HL-60 (cell line): ENCODE measurements around the gene TUBB4A.
"Not testable (repeated sequence)": the region's sequence is repeated elsewhere in the genome, so short reads cannot be mapped to it uniquely, and the experiment has no call there.

Experiments used
- DNase-seq, 2 experiments: peaks; one replicate each; pipeline ENCODE4 v3.0.0-alpha.2; 2010 to 2020; ENCODE audit warnings: low read depth in 1 of 2, low spot score in 1 of 2
- H3K27ac ChIP-seq: fragments of 250-450 bp; sonication (Bioruptor Pico); replicated peaks from 2 replicates; pipeline ENCODE4 v1.5.1; 2020; ENCODE audit warnings: mild to moderate bottlenecking, moderate library complexity
- H3K27me3 ChIP-seq: fragments of 250-450 bp; sonication (Bioruptor Pico); 2 replicates; pipeline ENCODE4 v1.5.1; 2021; ENCODE audit warnings: mild to moderate bottlenecking, moderate library complexity; ENCODE audit not compliant: insufficient read depth, poor library complexity, severe bottlenecking
- H3K4me3 ChIP-seq: replicated peaks from 2 replicates; pipeline ENCODE4 v1.5.1; 2011; ENCODE audit warnings: mild to moderate bottlenecking, control low read depth, low read length; ENCODE audit not compliant: insufficient read depth
- CTCF ChIP-seq: IDR thresholded peaks from one replicate; pipeline ENCODE4 v1.5.1; 2011; ENCODE audit warnings: low read length, control low read depth, inconsistent platforms; ENCODE audit not compliant: insufficient read depth
- GABPA ChIP-seq: IDR thresholded peaks from 2 replicates; pipeline ENCODE4 v1.6.1; 2012; ENCODE audit warnings: low read depth
- POLR2AphosphoS5 ChIP-seq: IDR thresholded peaks from 2 replicates; pipeline ENCODE4 v1.6.1; 2012; ENCODE audit warnings: low read depth
- REST ChIP-seq: IDR thresholded peaks from 2 replicates; pipeline ENCODE4 v1.6.1; 2012; ENCODE audit warnings: low read depth; ENCODE audit not compliant: insufficient replicate concordance
- SPI1 ChIP-seq: IDR thresholded peaks from 2 replicates; pipeline ENCODE4 v1.6.1; 2012; ENCODE audit warnings: low read depth, mild to moderate bottlenecking, borderline replicate concordance

The TUBB4A gene

GRCh38 chr19:6509118-6509971, 7.2 kb upstream of the TUBB4A start:
- H3K27me3 ChIP-seq: no peaks in the 10 kb centered on the region
- no peak for DNase-seq
- H3K27ac ChIP-seq: no peak overlapping the region
- TF ChIP-seq SPI1: no peak
- TF ChIP-seq GABPA: no peak
- no peak for TF ChIP-seq REST
- no peak for TF ChIP-seq POLR2AphosphoS5
- TF ChIP-seq CTCF: no peak
- no peak overlapping the region for H3K4me3 ChIP-seq

GRCh38 chr19:6508028-6508771, 6.1 kb upstream of the TUBB4A start:
- H3K4me3 ChIP-seq, H3K27me3 ChIP-seq, H3K27ac ChIP-seq, DNase-seq: not testable (repeated sequence)

- TF ChIP-seq CTCF (no peak), SPI1 (no peak), POLR2AphosphoS5 (no peak), REST (no peak), GABPA (no peak)
Measured at GRCh38 chr19:6503407-6504201, 1.5 kb upstream of the TUBB4A start.

More at GRCh38 chr19:6503407-6504201, 1.5 kb upstream of the TUBB4A start:
- no peak overlapping the region for H3K27ac ChIP-seq
- DNase-seq: no peak
- no peak overlapping the region for H3K4me3 ChIP-seq
- H3K27me3 ChIP-seq: peaks cover 23% of the 10 kb centered on the region
